Measurements from ENCODE around the gene KCTD16. TPM values are rescaled to one million over a fixed set of nuclear protein-coding genes. Genes with fewer than 3 reads are reported as not detected.

Gene KCTD16
- total RNA-seq, 1 experiment from 2014 or later, result 0.64 TPM

- H3K4me2 ChIP-seq (ENCODE audit: low read length), result no peak overlapping the region
- ChIA-PET CTCF (no interaction called here), RAD21 (ENCODE audit: low non-redundant PET in 1 of 2, low total read pairs in 2 of 2, uncharacterized antibody in 2 of 2, unreplicated experiment in 2 of 2) (no interaction called here), POLR2A (no interaction called here)
- H3K27ac ChIP-seq (ENCODE audit: low read depth, low read length), result no peak overlapping the region
- TF ChIP-seq, protein P1, sequence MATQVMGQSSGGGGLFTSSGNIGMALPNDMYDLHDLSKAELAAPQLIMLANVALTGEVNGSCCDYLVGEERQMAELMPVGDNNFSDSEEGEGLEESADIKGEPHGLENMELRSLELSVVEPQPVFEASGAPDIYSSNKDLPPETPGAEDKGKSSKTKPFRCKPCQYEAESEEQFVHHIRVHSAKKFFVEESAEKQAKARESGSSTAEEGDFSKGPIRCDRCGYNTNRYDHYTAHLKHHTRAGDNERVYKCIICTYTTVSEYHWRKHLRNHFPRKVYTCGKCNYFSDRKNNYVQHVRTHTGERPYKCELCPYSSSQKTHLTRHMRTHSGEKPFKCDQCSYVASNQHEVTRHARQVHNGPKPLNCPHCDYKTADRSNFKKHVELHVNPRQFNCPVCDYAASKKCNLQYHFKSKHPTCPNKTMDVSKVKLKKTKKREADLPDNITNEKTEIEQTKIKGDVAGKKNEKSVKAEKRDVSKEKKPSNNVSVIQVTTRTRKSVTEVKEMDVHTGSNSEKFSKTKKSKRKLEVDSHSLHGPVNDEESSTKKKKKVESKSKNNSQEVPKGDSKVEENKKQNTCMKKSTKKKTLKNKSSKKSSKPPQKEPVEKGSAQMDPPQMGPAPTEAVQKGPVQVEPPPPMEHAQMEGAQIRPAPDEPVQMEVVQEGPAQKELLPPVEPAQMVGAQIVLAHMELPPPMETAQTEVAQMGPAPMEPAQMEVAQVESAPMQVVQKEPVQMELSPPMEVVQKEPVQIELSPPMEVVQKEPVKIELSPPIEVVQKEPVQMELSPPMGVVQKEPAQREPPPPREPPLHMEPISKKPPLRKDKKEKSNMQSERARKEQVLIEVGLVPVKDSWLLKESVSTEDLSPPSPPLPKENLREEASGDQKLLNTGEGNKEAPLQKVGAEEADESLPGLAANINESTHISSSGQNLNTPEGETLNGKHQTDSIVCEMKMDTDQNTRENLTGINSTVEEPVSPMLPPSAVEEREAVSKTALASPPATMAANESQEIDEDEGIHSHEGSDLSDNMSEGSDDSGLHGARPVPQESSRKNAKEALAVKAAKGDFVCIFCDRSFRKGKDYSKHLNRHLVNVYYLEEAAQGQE (IDR thresholded peaks at IDR 0.05; ENCODE audit: low read depth), result no peak
- no peak for TF ChIP-seq SP1 (IDR thresholded peaks at IDR 0.05; ENCODE audit: low read depth)
- no peak overlapping the region for H2AFZ ChIP-seq (ENCODE audit: low read depth, low read length, poor library complexity, severe bottlenecking)
- H3K9me3 ChIP-seq (ENCODE audit: control insufficient read depth in 1 of 2, insufficient read depth in 1 of 2, low read depth in 1 of 2, low read length in 2 of 2), result no peaks in the 10 kb centered on the region
- H3K9me2 ChIP-seq (ENCODE audit: insufficient read depth), result no peaks in the 10 kb centered on the region
- no peaks in the 10 kb centered on the region for H3K79me2 ChIP-seq (ENCODE audit: insufficient read depth, low read length)
- no peak overlapping the region for H3K4me3 ChIP-seq (replicated peaks in 1 of 2; ENCODE audit: low read depth in 1 of 2, low read length in 2 of 2)
- DNase-seq (ENCODE audit: low read depth, low spot score), result no peak
- H3K9ac ChIP-seq (ENCODE audit: low read length), result no peak overlapping the region
- intact Hi-C loops (cut with micrococcal nuclease), result no loop called here
- H3K27me3 ChIP-seq (ENCODE audit: insufficient read depth, low read length), result peaks cover 19% of the 10 kb centered on the region; the same call in 1 of the 2 replicates
- H4K20me1 ChIP-seq (ENCODE audit: insufficient read depth), result no peaks in the 10 kb centered on the region; the same call in 1 of the 2 replicates
- BruUV-seq (replicated peaks), result no TSS peak
- H3K4me1 ChIP-seq (ENCODE audit: control insufficient read depth in 1 of 2, insufficient read depth in 2 of 2, low read length in 2 of 2), result no peaks in the 10 kb centered on the region
- no peaks in the 10 kb centered on the region for H3K36me3 ChIP-seq (ENCODE audit: control insufficient read depth in 1 of 2, insufficient read depth in 2 of 2, low read length in 2 of 2)
- no peak for ATAC-seq
Observed at GRCh38 chr5:144304688-144305087, 134.0 kb downstream of the KCTD16 start.

DNA sequence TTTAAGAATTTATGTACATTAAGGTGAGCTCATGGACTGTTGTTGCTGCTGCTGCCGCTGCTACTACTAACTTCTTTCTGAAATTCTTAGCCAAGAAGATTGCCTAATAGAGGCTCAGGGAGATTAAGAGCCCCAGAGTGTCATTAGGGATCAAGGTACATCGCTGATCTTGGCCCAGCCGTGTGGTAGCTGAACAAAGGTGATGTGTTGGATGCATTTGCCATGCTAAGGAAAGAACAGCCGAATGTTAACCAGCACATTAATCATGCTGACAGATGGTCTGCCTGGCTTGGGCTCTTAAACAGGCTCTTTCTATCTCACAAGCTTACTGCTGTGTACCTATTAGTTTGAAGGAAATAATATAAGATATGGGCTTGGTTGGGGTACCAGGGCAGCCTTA, 137.1 kb downstream of the KCTD16 start:
- Histone ChIP-seq H4K20me1 (ENCODE audit: insufficient read depth) (no peaks in the 10 kb centered on the region), H3K27me3 (ENCODE audit: insufficient read depth, low read length) (peaks cover 12% of the 10 kb centered on the region), H3K79me2 (ENCODE audit: insufficient read depth, low read length) (no peaks in the 10 kb centered on the region), H3K9me2 (ENCODE audit: insufficient read depth) (no peaks in the 10 kb centered on the region), H3K4me2 (ENCODE audit: low read length) (no peak overlapping the region), H3K4me3 (replicated peaks in 1 of 2; ENCODE audit: low read depth in 1 of 2, low read length in 2 of 2) (no peak overlapping the region), H2AFZ (ENCODE audit: low read depth, low read length, poor library complexity, severe bottlenecking) (no peak overlapping the region), H3K9ac (ENCODE audit: low read length) (no peak overlapping the region), H3K36me3 (ENCODE audit: control insufficient read depth in 1 of 2, insufficient read depth in 2 of 2, low read length in 2 of 2) (no peaks in the 10 kb centered on the region), H3K9me3 (ENCODE audit: control insufficient read depth in 1 of 2, insufficient read depth in 1 of 2, low read depth in 1 of 2, low read length in 2 of 2) (no peaks in the 10 kb centered on the region), H3K4me1 (ENCODE audit: control insufficient read depth in 1 of 2, insufficient read depth in 2 of 2, low read length in 2 of 2) (no peaks in the 10 kb centered on the region), H3K27ac (ENCODE audit: low read depth, low read length) (no peak overlapping the region)
- ATAC-seq (no peak), DNase-seq (ENCODE audit: low read depth, low spot score) (no peak)
- CTCF ChIA-PET, result no interaction called here
- RAD21 ChIA-PET (ENCODE audit: low non-redundant PET in 1 of 2, low total read pairs in 2 of 2, uncharacterized antibody in 2 of 2, unreplicated experiment in 2 of 2), result no interaction called here
- intact Hi-C loops (cut with micrococcal nuclease), result no loop called here
- no TSS peak for BruUV-seq (replicated peaks)
- POLR2A ChIA-PET, result no interaction called here
- TF ChIP-seq EGR1 (IDR thresholded peaks at IDR 0.05; ENCODE audit: low read depth) (no peak), YY1 (IDR thresholded peaks at IDR 0.05; ENCODE audit: extremely low read depth, insufficient replicate concordance, low read depth, low read length) (no peak), TCF7L2 (IDR thresholded peaks at IDR 0.05; ENCODE audit: borderline replicate concordance, extremely low read depth, insufficient read depth, insufficient read length) (no peak), SRF (IDR thresholded peaks at IDR 0.05; ENCODE audit: low read depth) (no peak), EZH2phosphoT487 (IDR thresholded peaks at IDR 0.05; ENCODE audit: borderline replicate concordance) (no peak), SP1 (IDR thresholded peaks at IDR 0.05; ENCODE audit: low read depth) (no peak), EZH2 (IDR thresholded peaks at IDR 0.05) (no peak), CBX3 (IDR thresholded peaks at IDR 0.05; ENCODE audit: low read depth) (no peak), POLR2AphosphoS5 (IDR thresholded peaks at IDR 0.05; ENCODE audit: low read depth, low read length) (no peak)
- TF ChIP-seq, protein P1 (IDR thresholded peaks at IDR 0.05; ENCODE audit: low read depth), result no peak
- TF ChIP-seq, protein P2, sequence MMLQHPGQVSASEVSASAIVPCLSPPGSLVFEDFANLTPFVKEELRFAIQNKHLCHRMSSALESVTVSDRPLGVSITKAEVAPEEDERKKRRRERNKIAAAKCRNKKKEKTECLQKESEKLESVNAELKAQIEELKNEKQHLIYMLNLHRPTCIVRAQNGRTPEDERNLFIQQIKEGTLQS (IDR thresholded peaks at IDR 0.05), result no peak

All from HCT116 (cell line).